Limb (tissue), 2 donors: Measurements from ENCODE around the gene OBSCN.

Experiments
- DNase-seq, 2 donors: peaks; one replicate each; pipeline ENCODE4 v3.0.0-alpha.2; 2016; ENCODE audit errors: extremely low spot score in 2 of 2

The OBSCN gene

GRCh38 chr1:228288536-228289238, 80.8 kb downstream of the OBSCN start:
- no peak for DNase-seq

- DNase-seq, result no peak
Observed at GRCh38 chr1:228289239-228289849, 81.5 kb downstream of the OBSCN start.

GRCh38 chr1:228289996-228290881, 82.4 kb downstream of the OBSCN start:
- no peak for DNase-seq

- DNase-seq, result no peak
Observed at GRCh38 chr1:228291906-228292608, 84.2 kb downstream of the OBSCN start.

- DNase-seq, result no peak
Observed at GRCh38 chr1:228292609-228292911, 84.7 kb downstream of the OBSCN start.

- DNase-seq, result no peak
Observed at GRCh38 chr1:228293393-228293792, 85.5 kb downstream of the OBSCN start.

- no peak for DNase-seq
Observed at GRCh38 chr1:228293816-228294500, 86.1 kb downstream of the OBSCN start.

GRCh38 chr1:228294717-228295116, 86.9 kb downstream of the OBSCN start:
- no peak for DNase-seq

GRCh38 chr1:228295201-228295600, 87.4 kb downstream of the OBSCN start:
- DNase-seq, result no peak

GRCh38 chr1:228295981-228296380, 88.1 kb downstream of the OBSCN start:
- DNase-seq, result no peak

- no peak for DNase-seq
Observed at GRCh38 chr1:228297242-228297641, 89.4 kb downstream of the OBSCN start.

- no peak for DNase-seq
Observed at GRCh38 chr1:228297822-228298221, 90.0 kb downstream of the OBSCN start.

GRCh38 chr1:228298471-228298870, 90.6 kb downstream of the OBSCN start:
- DNase-seq, result no peak

GRCh38 chr1:228299211-228299610, 91.4 kb downstream of the OBSCN start:
- no peak for DNase-seq

- no peak for DNase-seq
Observed at GRCh38 chr1:228299901-228300300, 92.1 kb downstream of the OBSCN start.

- no peak for DNase-seq
Observed at GRCh38 chr1:228302086-228302485, 94.2 kb downstream of the OBSCN start.

GRCh38 chr1:228303596-228303995, 95.8 kb downstream of the OBSCN start:
- no peak for DNase-seq

GRCh38 chr1:228304225-228304624, 96.4 kb downstream of the OBSCN start:
- peak in 1 of 2 donors; percentile 17 for DNase-seq

- peak in 1 of 2 donors; percentile 14 for DNase-seq
Observed at GRCh38 chr1:228304766-228305395, 97.0 kb downstream of the OBSCN start.

GRCh38 chr1:228305721-228306152, 97.9 kb downstream of the OBSCN start:
- DNase-seq, result peak in 1 of 2 donors; percentile 20
